Endodermal cell (in vitro differentiated cells): ENCODE measurements around the gene SLC6A18. TPM values are rescaled to one million over a fixed set of nuclear protein-coding genes. Genes with fewer than 3 reads are reported as not detected.
A peak's percentile ranks its signal among the peaks of the same experiment; 100 is the strongest.

Experiments
- DNase-seq: peaks from one replicate; pipeline ENCODE4 v3.0.0-alpha.2; 2017
- H3K27ac ChIP-seq: 2 replicates; pipeline ENCODE4 v1.5.1; 2013; ENCODE audit warnings: mild to moderate bottlenecking, low read depth, low read length, moderate library complexity
- H3K27me3 ChIP-seq: 2 replicates; pipeline ENCODE4 v1.6.1; 2013; ENCODE audit warnings: mild to moderate bottlenecking, low read length, moderate library complexity; ENCODE audit not compliant: insufficient read depth, control insufficient read depth, poor library complexity, severe bottlenecking
- H3K36me3 ChIP-seq: 2 replicates; pipeline ENCODE4 v1.7.0; 2013; ENCODE audit warnings: mild to moderate bottlenecking, low read length, moderate library complexity; ENCODE audit not compliant: control insufficient read depth, insufficient read depth
- H3K4me1 ChIP-seq: one replicate; pipeline ENCODE4 v1.7.0; 2013; ENCODE audit warnings: low read length; ENCODE audit not compliant: control insufficient read depth, insufficient read depth
- H3K4me3 ChIP-seq: 2 replicates; pipeline ENCODE4 v1.5.1; 2013; ENCODE audit warnings: mild to moderate bottlenecking, low read length, moderate library complexity
- H3K9ac ChIP-seq: 2 replicates; pipeline ENCODE4 v1.6.1; 2013; ENCODE audit warnings: mild to moderate bottlenecking, low read length, moderate library complexity; ENCODE audit not compliant: poor library complexity, severe bottlenecking; ENCODE audit errors: extremely low read depth
- H3K9me3 ChIP-seq: 2 replicates; pipeline ENCODE4 v1.6.1; 2013; ENCODE audit warnings: mild to moderate bottlenecking, low read length, moderate library complexity; ENCODE audit not compliant: control insufficient read depth
- H3K27ac Mint-ChIP-seq: 2 replicates; pipeline ENCODE4 v1.8.0; 2020; ENCODE audit warnings: mixed read lengths
- H3K27me3 Mint-ChIP-seq: 2 replicates; pipeline ENCODE4 v1.8.0; 2021; ENCODE audit warnings: mild to moderate bottlenecking, mixed read lengths; ENCODE audit not compliant: insufficient read depth
- H3K36me3 Mint-ChIP-seq: 2 replicates; pipeline ENCODE4 v1.8.0; 2020; ENCODE audit warnings: low read depth, mixed read lengths
- H3K4me1 Mint-ChIP-seq: 2 replicates; pipeline ENCODE4 v1.8.0; 2020; ENCODE audit warnings: mixed read lengths
- H3K4me3 Mint-ChIP-seq: 2 replicates; pipeline ENCODE4 v1.8.0; 2020; ENCODE audit warnings: mild to moderate bottlenecking, moderate library complexity, mixed read lengths
- H3K9me3 Mint-ChIP-seq: 2 replicates; pipeline ENCODE4 v1.8.0; 2020; ENCODE audit warnings: mild to moderate bottlenecking, mixed read lengths
- WGBS, 2 experiments: methylation state at CpG; one replicate each; pipeline versions ENCODE4 v1.1.5 to v1.1.7; 2013; ENCODE audit warnings: missing lambda C conversion rate in 2 of 2, mixed read lengths in 1 of 2; ENCODE audit not compliant: insufficient coverage in 1 of 2, insufficient read length in 1 of 2; 5-methylcytosine and 5-hydroxymethylcytosine counted together
- total RNA-seq, 2 donors: library from RNA; stranded (reverse); fragmentation: NEBNext Ultra II Directional in 1 of 2; extraction: Animal tissue kit (Norgen Biotek cat#: 25700) in 1 of 2; gene quantifications; 2 replicates in 1 of 2; 3 replicates in 1 of 2; pipeline ENCODE4 v1.2.1, GENCODE V29; 2021
- TF ChIP-seq, protein P1 (sequence below): fragments of 200-600 bp; sonication (generic); conservative IDR thresholded peaks from 2 replicates; pipeline ENCODE4 v1.5.0; 2021; ENCODE audit warnings: antibody characterized with exemption, mild to moderate bottlenecking

The SLC6A18 gene
- total RNA-seq, 2 donors from 2014 or later, result not detected

DNA sequence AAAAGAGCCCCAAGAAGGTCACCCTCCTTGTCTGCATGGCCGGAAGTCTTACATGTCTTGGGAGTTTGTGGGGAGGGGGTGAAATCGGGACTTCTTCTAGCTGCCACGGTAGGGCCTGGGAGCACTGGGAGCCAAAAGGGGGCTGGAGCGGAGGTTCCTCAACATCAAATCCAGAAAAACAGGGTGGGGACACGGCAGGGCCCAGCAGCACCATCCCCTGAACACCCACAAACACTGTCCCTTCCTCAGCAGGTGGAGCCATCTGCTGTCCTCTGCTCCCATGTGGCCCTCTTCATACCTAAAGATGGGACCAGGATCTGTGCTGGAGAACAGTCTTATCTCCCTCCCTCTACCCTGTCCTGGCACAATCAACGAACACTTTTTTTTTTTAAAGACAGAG, 67.0 kb downstream of the SLC6A18 start:
- Histone ChIP-seq H3K9ac (no peak overlapping the region), H3K4me1 (no peaks in the 10 kb centered on the region), H3K9me3 (no peaks in the 10 kb centered on the region), H3K27me3 (peaks cover 11% of the 10 kb centered on the region), H3K4me3 (no peak overlapping the region), H3K27ac (no peak overlapping the region), H3K36me3 (no peaks in the 10 kb centered on the region)
- peak; percentile 36 for DNase-seq
- 92 to 93% methylated on average over 6 of the region's 6 CpGs for WGBS, 2 experiments
- TF ChIP-seq, protein P1, sequence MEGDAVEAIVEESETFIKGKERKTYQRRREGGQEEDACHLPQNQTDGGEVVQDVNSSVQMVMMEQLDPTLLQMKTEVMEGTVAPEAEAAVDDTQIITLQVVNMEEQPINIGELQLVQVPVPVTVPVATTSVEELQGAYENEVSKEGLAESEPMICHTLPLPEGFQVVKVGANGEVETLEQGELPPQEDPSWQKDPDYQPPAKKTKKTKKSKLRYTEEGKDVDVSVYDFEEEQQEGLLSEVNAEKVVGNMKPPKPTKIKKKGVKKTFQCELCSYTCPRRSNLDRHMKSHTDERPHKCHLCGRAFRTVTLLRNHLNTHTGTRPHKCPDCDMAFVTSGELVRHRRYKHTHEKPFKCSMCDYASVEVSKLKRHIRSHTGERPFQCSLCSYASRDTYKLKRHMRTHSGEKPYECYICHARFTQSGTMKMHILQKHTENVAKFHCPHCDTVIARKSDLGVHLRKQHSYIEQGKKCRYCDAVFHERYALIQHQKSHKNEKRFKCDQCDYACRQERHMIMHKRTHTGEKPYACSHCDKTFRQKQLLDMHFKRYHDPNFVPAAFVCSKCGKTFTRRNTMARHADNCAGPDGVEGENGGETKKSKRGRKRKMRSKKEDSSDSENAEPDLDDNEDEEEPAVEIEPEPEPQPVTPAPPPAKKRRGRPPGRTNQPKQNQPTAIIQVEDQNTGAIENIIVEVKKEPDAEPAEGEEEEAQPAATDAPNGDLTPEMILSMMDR, result no peak
- H3K27ac Mint-ChIP-seq, result no peak overlapping the region
- no peaks in the 10 kb centered on the region for H3K36me3 Mint-ChIP-seq
- H3K9me3 Mint-ChIP-seq, result no peaks in the 10 kb centered on the region
- peaks cover 1% of the 10 kb centered on the region for H3K4me1 Mint-ChIP-seq
- H3K4me3 Mint-ChIP-seq, result no peak overlapping the region
- peaks cover 23% of the 10 kb centered on the region for H3K27me3 Mint-ChIP-seq

DNA sequence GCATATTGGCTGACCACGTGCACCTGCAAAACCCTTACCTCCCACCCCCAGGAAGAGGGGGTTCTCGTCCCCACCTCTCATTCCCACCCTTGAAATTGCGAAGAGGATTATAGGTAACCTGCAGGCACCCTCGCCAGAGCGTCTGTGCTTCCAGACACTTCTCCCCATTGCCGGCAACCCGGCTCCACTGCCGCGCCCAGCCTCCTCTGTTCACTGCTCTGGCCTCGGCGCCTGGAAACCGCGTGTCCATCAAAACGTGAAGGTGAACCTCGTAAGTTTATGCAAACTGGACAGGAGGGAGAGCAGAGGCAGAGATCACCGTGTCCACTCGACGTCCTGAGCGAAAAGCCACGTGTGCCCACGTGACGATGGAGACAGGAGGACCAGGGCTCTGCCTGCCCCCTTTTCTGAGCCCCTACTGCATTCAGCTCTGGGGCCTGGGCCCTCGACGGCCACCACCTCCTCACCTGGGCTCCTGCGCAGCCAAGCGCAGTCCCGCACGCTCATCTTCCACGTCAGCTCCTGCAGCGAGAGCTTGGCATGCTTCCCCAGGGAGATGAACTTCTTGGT, 67.8 kb downstream of the SLC6A18 start:
- WGBS, 2 experiments, result 94 to 98% methylated on average over 25 to 30 of the region's 30 CpGs
- Mint-ChIP-seq H3K36me3 (no peaks in the 10 kb centered on the region), H3K9me3 (no peaks in the 10 kb centered on the region), H3K27me3 (peaks cover 24% of the 10 kb centered on the region), H3K4me1 (peaks cover 1% of the 10 kb centered on the region), H3K4me3 (no peak overlapping the region), H3K27ac (no peak overlapping the region)
- peak; percentile 43 for DNase-seq
- Histone ChIP-seq H3K9me3 (no peaks in the 10 kb centered on the region), H3K36me3 (no peaks in the 10 kb centered on the region), H3K9ac (no peak overlapping the region), H3K27me3 (peaks cover 11% of the 10 kb centered on the region), H3K4me3 (no peak overlapping the region), H3K4me1 (no peaks in the 10 kb centered on the region), H3K27ac (no peak overlapping the region)
- TF ChIP-seq, protein P1, result no peak

DNA sequence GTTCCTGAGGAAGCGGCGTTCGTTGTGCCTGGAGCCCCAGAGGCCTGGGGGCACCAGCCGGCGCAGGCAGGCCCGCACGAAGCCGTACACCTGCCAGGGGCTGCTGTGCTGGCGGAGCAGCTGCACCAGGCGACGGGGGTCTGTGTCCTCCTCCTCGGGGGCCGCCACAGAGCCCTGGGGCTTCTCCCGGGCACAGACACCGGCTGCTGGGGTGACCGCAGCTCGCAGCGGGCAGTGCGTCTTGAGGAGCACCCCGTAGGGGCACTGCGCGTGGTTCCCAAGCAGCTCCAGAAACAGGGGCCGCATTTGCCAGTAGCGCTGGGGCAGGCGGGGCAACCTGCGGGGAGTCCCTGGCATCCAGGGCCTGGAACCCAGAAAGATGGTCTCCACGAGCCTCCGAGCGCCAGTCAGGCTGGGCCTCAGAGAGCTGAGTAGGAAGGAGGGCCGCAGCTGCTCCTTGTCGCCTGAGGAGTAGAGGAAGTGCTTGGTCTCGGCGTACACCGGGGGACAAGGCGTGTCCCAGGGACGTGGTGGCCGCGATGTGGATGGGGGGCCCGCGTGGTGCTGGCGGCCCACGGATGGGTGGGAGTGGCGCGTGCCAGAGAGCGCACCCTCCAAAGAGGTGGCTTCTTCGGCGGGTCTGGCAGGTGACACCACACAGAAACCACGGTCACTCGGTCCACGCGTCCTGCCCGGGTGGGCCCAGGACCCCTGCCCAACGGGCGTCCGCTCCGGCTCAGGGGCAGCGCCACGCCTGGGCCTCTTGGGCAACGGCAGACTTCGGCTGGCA, 68.4 kb downstream of the SLC6A18 start:
- Mint-ChIP-seq H3K4me3 (no peak overlapping the region), H3K4me1 (peaks cover 1% of the 10 kb centered on the region), H3K9me3 (no peaks in the 10 kb centered on the region), H3K36me3 (no peaks in the 10 kb centered on the region), H3K27ac (no peak overlapping the region), H3K27me3 (peaks cover 24% of the 10 kb centered on the region)
- peak; percentile 48 for DNase-seq
- H3K9ac ChIP-seq, result no peak overlapping the region
- H3K4me1 ChIP-seq, result no peaks in the 10 kb centered on the region
- TF ChIP-seq, protein P1, result no peak
- no peaks in the 10 kb centered on the region for H3K9me3 ChIP-seq
- no peaks in the 10 kb centered on the region for H3K36me3 ChIP-seq
- WGBS, 2 experiments, result 94 to 95% methylated on average over 41 to 60 of the region's 60 CpGs
- H3K27me3 ChIP-seq, result peaks cover 11% of the 10 kb centered on the region
- H3K27ac ChIP-seq, result no peak overlapping the region
- H3K4me3 ChIP-seq, result no peak overlapping the region
